ENCODE results near the gene SORBS2. TPM values are rescaled to one million over a fixed set of nuclear protein-coding genes. Genes with fewer than 3 reads are reported as not detected.
"Not testable (repeated sequence)": the region's sequence is repeated elsewhere in the genome, so short reads cannot be mapped to it uniquely, and the experiment has no call there.

The SORBS2 gene
- total RNA-seq, 1 experiment from 2014 or later = 8.4 TPM

GRCh38 chr4:185559915-185560281 is 252.1 kb downstream of the SORBS2 start:
- TF ChIP-seq SIN3A (IDR thresholded peaks at IDR 0.05; ENCODE audit: borderline replicate concordance, insufficient read depth, low read depth, low read length) (no peak), POLR2AphosphoS5 (IDR thresholded peaks at IDR 0.05; ENCODE audit: low read depth, low read length) (no peak), TCF7L2 (IDR thresholded peaks at IDR 0.05; ENCODE audit: low read depth, low read length) (no peak)
- TF ChIP-seq, protein P1, sequence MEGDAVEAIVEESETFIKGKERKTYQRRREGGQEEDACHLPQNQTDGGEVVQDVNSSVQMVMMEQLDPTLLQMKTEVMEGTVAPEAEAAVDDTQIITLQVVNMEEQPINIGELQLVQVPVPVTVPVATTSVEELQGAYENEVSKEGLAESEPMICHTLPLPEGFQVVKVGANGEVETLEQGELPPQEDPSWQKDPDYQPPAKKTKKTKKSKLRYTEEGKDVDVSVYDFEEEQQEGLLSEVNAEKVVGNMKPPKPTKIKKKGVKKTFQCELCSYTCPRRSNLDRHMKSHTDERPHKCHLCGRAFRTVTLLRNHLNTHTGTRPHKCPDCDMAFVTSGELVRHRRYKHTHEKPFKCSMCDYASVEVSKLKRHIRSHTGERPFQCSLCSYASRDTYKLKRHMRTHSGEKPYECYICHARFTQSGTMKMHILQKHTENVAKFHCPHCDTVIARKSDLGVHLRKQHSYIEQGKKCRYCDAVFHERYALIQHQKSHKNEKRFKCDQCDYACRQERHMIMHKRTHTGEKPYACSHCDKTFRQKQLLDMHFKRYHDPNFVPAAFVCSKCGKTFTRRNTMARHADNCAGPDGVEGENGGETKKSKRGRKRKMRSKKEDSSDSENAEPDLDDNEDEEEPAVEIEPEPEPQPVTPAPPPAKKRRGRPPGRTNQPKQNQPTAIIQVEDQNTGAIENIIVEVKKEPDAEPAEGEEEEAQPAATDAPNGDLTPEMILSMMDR (IDR thresholded peaks at IDR 0.05) = no peak
- TF ChIP-seq, protein P2, sequence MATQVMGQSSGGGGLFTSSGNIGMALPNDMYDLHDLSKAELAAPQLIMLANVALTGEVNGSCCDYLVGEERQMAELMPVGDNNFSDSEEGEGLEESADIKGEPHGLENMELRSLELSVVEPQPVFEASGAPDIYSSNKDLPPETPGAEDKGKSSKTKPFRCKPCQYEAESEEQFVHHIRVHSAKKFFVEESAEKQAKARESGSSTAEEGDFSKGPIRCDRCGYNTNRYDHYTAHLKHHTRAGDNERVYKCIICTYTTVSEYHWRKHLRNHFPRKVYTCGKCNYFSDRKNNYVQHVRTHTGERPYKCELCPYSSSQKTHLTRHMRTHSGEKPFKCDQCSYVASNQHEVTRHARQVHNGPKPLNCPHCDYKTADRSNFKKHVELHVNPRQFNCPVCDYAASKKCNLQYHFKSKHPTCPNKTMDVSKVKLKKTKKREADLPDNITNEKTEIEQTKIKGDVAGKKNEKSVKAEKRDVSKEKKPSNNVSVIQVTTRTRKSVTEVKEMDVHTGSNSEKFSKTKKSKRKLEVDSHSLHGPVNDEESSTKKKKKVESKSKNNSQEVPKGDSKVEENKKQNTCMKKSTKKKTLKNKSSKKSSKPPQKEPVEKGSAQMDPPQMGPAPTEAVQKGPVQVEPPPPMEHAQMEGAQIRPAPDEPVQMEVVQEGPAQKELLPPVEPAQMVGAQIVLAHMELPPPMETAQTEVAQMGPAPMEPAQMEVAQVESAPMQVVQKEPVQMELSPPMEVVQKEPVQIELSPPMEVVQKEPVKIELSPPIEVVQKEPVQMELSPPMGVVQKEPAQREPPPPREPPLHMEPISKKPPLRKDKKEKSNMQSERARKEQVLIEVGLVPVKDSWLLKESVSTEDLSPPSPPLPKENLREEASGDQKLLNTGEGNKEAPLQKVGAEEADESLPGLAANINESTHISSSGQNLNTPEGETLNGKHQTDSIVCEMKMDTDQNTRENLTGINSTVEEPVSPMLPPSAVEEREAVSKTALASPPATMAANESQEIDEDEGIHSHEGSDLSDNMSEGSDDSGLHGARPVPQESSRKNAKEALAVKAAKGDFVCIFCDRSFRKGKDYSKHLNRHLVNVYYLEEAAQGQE (IDR thresholded peaks at IDR 0.05; ENCODE audit: insufficient read depth in 1 of 2, low read depth in 2 of 2, low read length in 1 of 2) = no peak
- Histone ChIP-seq H3K27me3 (ENCODE audit: control insufficient read depth, insufficient read depth, low read length) (no peaks in the 10 kb centered on the region), H3K27ac (ENCODE audit: low read length) (no peak overlapping the region), H3K4me3 (ENCODE audit: low read depth in 2 of 2, low read length in 2 of 2) (no peak overlapping the region), H3K36me3 (ENCODE audit: control insufficient read depth, insufficient read depth, low read length) (no peaks in the 10 kb centered on the region), H3K9me3 (ENCODE audit: control insufficient read depth, insufficient read depth, low read depth, low read length) (no peaks in the 10 kb centered on the region), H3K4me1 (ENCODE audit: control insufficient read depth, insufficient read depth, low read length) (no peaks in the 10 kb centered on the region)
- ChIA-PET POLR2A (interaction anchor here (0.6 kb wide), 1 partner anchor 52 kb away, joined by 3 read pairs; no protein-coding TSS in a partner anchor), CTCF (no interaction called here)
- in situ Hi-C loops (cut with HindIII; ENCODE audit: low pct_unique_long_range_greater_than_20kb, low sequenced_read_pairs) = no loop called here
- BruUV-seq (replicated peaks) = no TSS peak
- ATAC-seq (no peak), DNase-seq (ENCODE audit: low read depth, low spot score) (no peak)
- intact Hi-C loops (cut with micrococcal nuclease; ENCODE audit: unreplicated experiment) = no loop called here

DNA sequence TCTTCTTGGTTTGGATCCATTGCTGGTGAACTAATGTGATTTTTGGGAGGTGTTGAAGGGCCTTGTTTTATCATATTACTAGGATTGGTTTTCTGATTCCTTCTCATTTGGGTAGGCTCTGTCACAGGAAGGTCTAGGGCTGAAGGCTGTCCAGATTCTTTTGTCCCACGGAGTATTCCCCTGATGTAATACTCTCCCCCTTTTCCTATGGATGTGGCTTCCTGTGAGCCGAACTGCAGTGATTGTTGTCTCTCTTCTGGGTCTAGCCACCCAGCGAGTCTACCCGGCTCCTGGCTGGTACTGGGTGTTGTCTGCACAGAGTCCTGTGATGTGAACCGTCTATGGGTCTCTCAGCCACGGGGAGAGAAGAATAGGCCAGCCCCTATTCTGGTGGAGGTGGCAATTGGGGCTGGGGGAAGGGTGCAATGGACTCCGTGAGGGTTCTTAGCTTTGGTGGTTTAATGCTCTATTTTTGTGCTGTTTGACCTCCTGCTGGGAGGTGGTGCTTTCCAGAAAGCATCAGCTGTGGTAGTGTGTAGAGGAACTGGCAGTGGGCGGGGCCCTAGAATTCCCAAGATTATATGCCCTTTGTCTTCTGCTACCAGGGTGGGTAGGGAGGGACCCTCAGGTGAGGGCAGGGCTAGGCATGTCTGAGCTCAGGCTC is 252.6 kb downstream of the SORBS2 start:
- intact Hi-C loops (cut with micrococcal nuclease; ENCODE audit: unreplicated experiment); ATAC-seq: not testable (repeated sequence)

DNA sequence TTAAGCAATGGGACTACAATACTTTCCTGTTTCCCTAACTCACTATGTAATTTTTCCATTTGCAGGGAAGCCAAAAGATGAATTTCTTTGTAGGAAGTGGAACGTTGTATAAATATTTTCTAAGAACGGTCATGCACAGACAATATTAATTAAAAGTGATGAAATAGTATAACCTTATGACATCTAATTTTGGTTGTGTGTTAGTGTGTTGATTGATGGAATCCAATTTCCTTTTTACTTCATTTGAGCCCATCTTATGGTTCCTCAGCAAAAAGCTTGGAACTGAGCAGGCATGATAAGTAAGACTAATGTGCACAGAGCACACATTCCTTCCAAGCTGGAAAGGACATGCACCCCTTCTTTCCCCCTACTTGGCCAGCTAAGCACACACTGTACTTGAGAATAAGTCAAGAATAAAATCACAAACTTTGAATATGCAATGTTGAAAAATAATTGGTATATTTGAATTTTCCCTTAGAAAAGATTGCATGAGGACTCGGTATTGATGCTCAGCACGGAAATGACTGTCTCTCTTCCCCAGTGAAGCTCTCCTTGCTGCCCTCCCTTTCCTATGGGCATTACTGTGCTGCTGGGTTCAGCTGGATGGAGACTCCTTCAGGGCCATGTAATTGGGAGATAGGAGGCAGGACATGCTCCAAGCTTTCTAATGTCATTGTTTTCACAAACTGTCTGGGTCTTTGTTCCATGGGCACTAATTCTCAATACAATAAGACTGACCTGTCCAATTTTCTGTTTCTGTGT is 257.4 kb downstream of the SORBS2 start:
- ChIA-PET POLR2A (no interaction called here), CTCF (no interaction called here)
- H3K4me3 ChIP-seq (ENCODE audit: low read depth in 2 of 2, low read length in 2 of 2) = no peak overlapping the region
- in situ Hi-C loops (cut with HindIII; ENCODE audit: low pct_unique_long_range_greater_than_20kb, low sequenced_read_pairs) = no loop called here
- TF ChIP-seq POLR2AphosphoS5 (IDR thresholded peaks at IDR 0.05; ENCODE audit: low read depth, low read length) (no peak), TCF7L2 (IDR thresholded peaks at IDR 0.05; ENCODE audit: low read depth, low read length) (no peak), SIN3A (IDR thresholded peaks at IDR 0.05; ENCODE audit: borderline replicate concordance, insufficient read depth, low read depth, low read length) (no peak)
- TF ChIP-seq, protein P1 (IDR thresholded peaks at IDR 0.05) = no peak
- TF ChIP-seq, protein P2 (IDR thresholded peaks at IDR 0.05; ENCODE audit: insufficient read depth in 1 of 2, low read depth in 2 of 2, low read length in 1 of 2) = no peak
- DNase-seq (ENCODE audit: low read depth, low spot score) = no peak
- no TSS peak for BruUV-seq (replicated peaks)
- H3K36me3 ChIP-seq (ENCODE audit: control insufficient read depth, insufficient read depth, low read length) = no peaks in the 10 kb centered on the region
- H3K4me1 ChIP-seq (ENCODE audit: control insufficient read depth, insufficient read depth, low read length) = no peaks in the 10 kb centered on the region
- no peak overlapping the region for H3K27ac ChIP-seq (ENCODE audit: low read length)
- no peaks in the 10 kb centered on the region for H3K9me3 ChIP-seq (ENCODE audit: control insufficient read depth, insufficient read depth, low read depth, low read length)
- no peak for ATAC-seq
- no peaks in the 10 kb centered on the region for H3K27me3 ChIP-seq (ENCODE audit: control insufficient read depth, insufficient read depth, low read length)
- intact Hi-C loops (cut with micrococcal nuclease; ENCODE audit: unreplicated experiment) = no loop called here

More for the DNA sequence above, 252.6 kb downstream of the SORBS2 start:
- H3K4me3 ChIP-seq (ENCODE audit: low read depth in 2 of 2, low read length in 2 of 2); H3K27me3 ChIP-seq (ENCODE audit: control insufficient read depth, insufficient read depth, low read length); H3K27ac ChIP-seq (ENCODE audit: low read length); H3K36me3 ChIP-seq (ENCODE audit: control insufficient read depth, insufficient read depth, low read length); DNase-seq (ENCODE audit: low read depth, low spot score); H3K4me1 ChIP-seq (ENCODE audit: control insufficient read depth, insufficient read depth, low read length); CTCF ChIA-PET; BruUV-seq (replicated peaks); H3K9me3 ChIP-seq (ENCODE audit: control insufficient read depth, insufficient read depth, low read depth, low read length); in situ Hi-C loops (cut with HindIII; ENCODE audit: low pct_unique_long_range_greater_than_20kb, low sequenced_read_pairs): not testable (repeated sequence)
- POLR2A ChIA-PET = interaction anchor here (0.6 kb wide), 1 partner anchor 51 kb away, joined by 3 read pairs; no protein-coding TSS in a partner anchor
